GM20000 (cell line): Measurements from ENCODE around the gene ESR1.

Source experiments
- DNase-seq: peaks from one replicate; pipeline ENCODE4 v3.0.0; 2012; ENCODE audit warnings: low spot score
- CTCF ChIP-seq: IDR thresholded peaks from 2 replicates; pipeline ENCODE4 v1.5.1; 2012; ENCODE audit warnings: mild to moderate bottlenecking, control low read depth; ENCODE audit errors: extremely low read depth, missing control alignments

The ESR1 gene

GRCh38 chr6:151998784-151999183 is 191.3 kb downstream of the ESR1 start:
- no peak for DNase-seq
- no peak for TF ChIP-seq CTCF

- TF ChIP-seq CTCF: no peak
- DNase-seq: no peak
These were observed 191.7 kb downstream of the ESR1 start for GRCh38 chr6:151999194-151999593.

- no peak for DNase-seq
- no peak for TF ChIP-seq CTCF
These were observed 193.9 kb downstream of the ESR1 start for GRCh38 chr6:152001408-152001807.

GRCh38 chr6:152002306-152002705 is 194.8 kb downstream of the ESR1 start:
- no peak for TF ChIP-seq CTCF
- no peak for DNase-seq

GRCh38 chr6:152004036-152004566 is 196.6 kb downstream of the ESR1 start:
- DNase-seq: no peak

GRCh38 chr6:152004896-152005295 is 197.4 kb downstream of the ESR1 start:
- no peak for DNase-seq
- TF ChIP-seq CTCF: no peak

More at GRCh38 chr6:152004036-152004566, 196.6 kb downstream of the ESR1 start:
- no peak for TF ChIP-seq CTCF

GRCh38 chr6:152008779-152009178 is 201.3 kb downstream of the ESR1 start:
- no peak for TF ChIP-seq CTCF
- no peak for DNase-seq
